Fibroblast of lung (primary cell): ENCODE data around the gene KAT5.

Experiments used
- EZH2 ChIP-seq: IDR thresholded peaks from 2 replicates; pipeline ENCODE4 v1.5.1; 2012; ENCODE audit warnings: low read length, control low read depth, mild to moderate bottlenecking; ENCODE audit errors: missing control alignments
- TF ChIP-seq, protein P1 (sequence below), 2 donors: IDR thresholded peaks in 1 of 2; conservative IDR thresholded peaks in 1 of 2; 1 replicate in 1 of 2; 2 replicates in 1 of 2; pipeline ENCODE4 v1.5.1; 2011 to 2012; ENCODE audit warnings: low read length in 2 of 2, control low read depth in 1 of 2, inconsistent platforms in 1 of 2, low read depth in 1 of 2, mild to moderate bottlenecking in 1 of 2

DNA sequence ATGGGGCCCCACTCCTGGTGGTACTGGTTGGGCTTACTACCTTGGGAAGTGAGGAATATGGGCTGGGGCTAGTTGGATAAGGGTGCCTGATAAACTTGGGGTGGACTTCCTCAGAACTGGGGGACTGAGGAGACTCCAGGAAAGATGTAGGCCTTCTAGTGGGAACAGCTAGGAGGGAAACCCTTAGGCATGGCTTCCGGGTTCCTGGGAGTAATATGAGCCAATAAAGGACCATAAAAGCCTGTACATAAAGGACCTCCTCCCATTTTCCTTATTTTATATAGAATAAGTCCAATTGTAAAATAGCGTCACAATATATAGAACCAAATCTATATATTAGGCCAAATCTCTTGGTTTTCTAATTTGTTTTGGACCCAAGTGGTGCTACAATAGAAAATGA lies 27.0 kb downstream of the KAT5 start:
- TF ChIP-seq, protein P1, sequence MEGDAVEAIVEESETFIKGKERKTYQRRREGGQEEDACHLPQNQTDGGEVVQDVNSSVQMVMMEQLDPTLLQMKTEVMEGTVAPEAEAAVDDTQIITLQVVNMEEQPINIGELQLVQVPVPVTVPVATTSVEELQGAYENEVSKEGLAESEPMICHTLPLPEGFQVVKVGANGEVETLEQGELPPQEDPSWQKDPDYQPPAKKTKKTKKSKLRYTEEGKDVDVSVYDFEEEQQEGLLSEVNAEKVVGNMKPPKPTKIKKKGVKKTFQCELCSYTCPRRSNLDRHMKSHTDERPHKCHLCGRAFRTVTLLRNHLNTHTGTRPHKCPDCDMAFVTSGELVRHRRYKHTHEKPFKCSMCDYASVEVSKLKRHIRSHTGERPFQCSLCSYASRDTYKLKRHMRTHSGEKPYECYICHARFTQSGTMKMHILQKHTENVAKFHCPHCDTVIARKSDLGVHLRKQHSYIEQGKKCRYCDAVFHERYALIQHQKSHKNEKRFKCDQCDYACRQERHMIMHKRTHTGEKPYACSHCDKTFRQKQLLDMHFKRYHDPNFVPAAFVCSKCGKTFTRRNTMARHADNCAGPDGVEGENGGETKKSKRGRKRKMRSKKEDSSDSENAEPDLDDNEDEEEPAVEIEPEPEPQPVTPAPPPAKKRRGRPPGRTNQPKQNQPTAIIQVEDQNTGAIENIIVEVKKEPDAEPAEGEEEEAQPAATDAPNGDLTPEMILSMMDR (conservative IDR thresholded peaks at IDR 0.05 in 1 of 2, IDR thresholded peaks at IDR 0.05 in 1 of 2; ENCODE audit: low read depth in 1 of 2, low read length in 2 of 2), result no peak
- TF ChIP-seq EZH2, result no peak
